SU-DHL-6 (cell line): ENCODE data around the gene ODAD2.

Experiments
- H2AFZ ChIP-seq: fragments of 200-600 bp; sonication (generic); 2 replicates; pipeline ENCODE4 v1.6.1; 2014; ENCODE audit warnings: low read depth, mild to moderate bottlenecking, moderate library complexity, mixed read lengths, antibody characterized with exemption, low read length; ENCODE audit not compliant: severe bottlenecking
- H3F3A ChIP-seq: fragments of 200-600 bp; shearing (Covaris generic); 2 replicates; pipeline ENCODE4 v1.6.0; 2016; ENCODE audit warnings: antibody characterized with exemption, mild to moderate bottlenecking; ENCODE audit not compliant: insufficient read depth
- H3K27ac ChIP-seq: fragments of 200-600 bp; sonication (generic); 2 replicates; pipeline ENCODE4 v1.5.1; 2016; ENCODE audit warnings: low read depth, mild to moderate bottlenecking, low read length, moderate library complexity, mixed read lengths
- H3K27me3 ChIP-seq: fragments of 200-600 bp; sonication (generic), shearing (Covaris generic); 2 replicates; pipeline ENCODE4 v1.6.0; 2014; ENCODE audit warnings: mild to moderate bottlenecking, low read length
- H3K36me3 ChIP-seq: fragments of 200-600 bp; sonication (generic); 2 replicates; pipeline ENCODE4 v1.6.1; 2014; ENCODE audit warnings: mild to moderate bottlenecking, low read length, mixed read lengths
- H3K4me2 ChIP-seq: fragments of 300-600, 200-600 bp; shearing (Covaris generic), sonication (generic); 2 replicates; pipeline ENCODE4 v1.6.0; 2014; ENCODE audit warnings: low read length, low read depth, mild to moderate bottlenecking; ENCODE audit not compliant: poor library complexity, severe bottlenecking
- H3K4me3 ChIP-seq: fragments of 200-600 bp; sonication (generic); 2 replicates; pipeline ENCODE4 v1.5.1; 2014; ENCODE audit warnings: antibody characterized with exemption, low read length, mild to moderate bottlenecking, mixed read lengths; ENCODE audit not compliant: insufficient read depth, poor library complexity, severe bottlenecking
- H3K79me2 ChIP-seq: fragments of 200-600 bp; sonication (generic); 2 replicates; pipeline ENCODE4 v1.6.1; 2014; ENCODE audit warnings: mild to moderate bottlenecking, low read length, moderate library complexity; ENCODE audit not compliant: insufficient read depth
- H3K9ac ChIP-seq: fragments of 200-600 bp; sonication (generic); 2 replicates; pipeline ENCODE4 v1.7.0; 2014; ENCODE audit warnings: mild to moderate bottlenecking, low read length
- H3K9me2 ChIP-seq: fragments of 200-600 bp; sonication (generic); replicated peaks from 2 replicates; pipeline ENCODE4 v1.6.1; 2014; ENCODE audit warnings: low read length; ENCODE audit not compliant: insufficient read depth
- H3K9me3 ChIP-seq: fragments of 200-600 bp; sonication (generic); 2 replicates; pipeline ENCODE4 v1.6.1; 2014; ENCODE audit warnings: low read length, mixed read lengths; ENCODE audit not compliant: insufficient read depth
- H4K20me1 ChIP-seq: fragments of 200-600 bp; sonication (generic); 2 replicates; pipeline ENCODE4 v1.6.1; 2014; ENCODE audit warnings: low read depth, mild to moderate bottlenecking, antibody characterized with exemption, low read length, moderate library complexity, mixed read lengths
- CTCF ChIP-seq: fragments of 200-600 bp; sonication (generic); IDR thresholded peaks from one replicate; pipeline ENCODE4 v1.5.1; 2017; ENCODE audit warnings: antibody characterized with exemption, mild to moderate bottlenecking, low read length, moderate library complexity; ENCODE audit not compliant: insufficient read depth, poor library complexity, severe bottlenecking
- EZH2phosphoT487 ChIP-seq: fragments of 200-600 bp; sonication (generic), shearing (Covaris generic); conservative IDR thresholded peaks from 2 replicates; pipeline ENCODE4 v1.6.1; 2018; ENCODE audit warnings: mild to moderate bottlenecking, antibody characterized with exemption, low read length, moderate library complexity, mixed read lengths

ODAD2 gene

GRCh38 chr10:27890971-27891370, 107.9 kb downstream of the ODAD2 start:
- no peak overlapping the region for H2AFZ ChIP-seq
- TF ChIP-seq CTCF (no peak), EZH2phosphoT487 (no peak)
- no peak overlapping the region for H3K27ac ChIP-seq

GRCh38 chr10:27889518-27889917, 109.4 kb downstream of the ODAD2 start:
- Histone ChIP-seq H3K27me3 (no peaks in the 10 kb centered on the region), H3K36me3 (no peaks in the 10 kb centered on the region), H3K9me3 (no peaks in the 10 kb centered on the region), H3F3A (no peaks in the 10 kb centered on the region), H3K9ac (no peak overlapping the region), H4K20me1 (no peaks in the 10 kb centered on the region), H2AFZ (no peak overlapping the region), H3K79me2 (no peaks in the 10 kb centered on the region), H3K4me3 (no peak overlapping the region), H3K4me2 (no peak overlapping the region), H3K9me2 (no peaks in the 10 kb centered on the region), H3K27ac (no peak overlapping the region)
- no peak for TF ChIP-seq EZH2phosphoT487
- TF ChIP-seq CTCF, result no peak

More at GRCh38 chr10:27890971-27891370, 107.9 kb downstream of the ODAD2 start:
- H3K36me3 ChIP-seq, result no peaks in the 10 kb centered on the region
- no peaks in the 10 kb centered on the region for H3K79me2 ChIP-seq
- no peaks in the 10 kb centered on the region for H3K27me3 ChIP-seq
- H3K4me3 ChIP-seq, result no peak overlapping the region
- H3K4me2 ChIP-seq, result no peak overlapping the region
- no peaks in the 10 kb centered on the region for H3F3A ChIP-seq
- no peaks in the 10 kb centered on the region for H4K20me1 ChIP-seq
- no peaks in the 10 kb centered on the region for H3K9me2 ChIP-seq
- no peak overlapping the region for H3K9ac ChIP-seq
- no peaks in the 10 kb centered on the region for H3K9me3 ChIP-seq

GRCh38 chr10:27884185-27884641, 114.7 kb downstream of the ODAD2 start:
- TF ChIP-seq CTCF (no peak), EZH2phosphoT487 (no peak)
- H3K9ac ChIP-seq, result no peak overlapping the region
- no peaks in the 10 kb centered on the region for H3K9me2 ChIP-seq
- no peaks in the 10 kb centered on the region for H3K9me3 ChIP-seq
- no peak overlapping the region for H3K27ac ChIP-seq
- no peak overlapping the region for H3K4me2 ChIP-seq
- no peak overlapping the region for H2AFZ ChIP-seq
- no peak overlapping the region for H3K4me3 ChIP-seq
- no peaks in the 10 kb centered on the region for H3K79me2 ChIP-seq
- no peaks in the 10 kb centered on the region for H3F3A ChIP-seq
- H3K36me3 ChIP-seq, result no peaks in the 10 kb centered on the region
- H3K27me3 ChIP-seq, result no peaks in the 10 kb centered on the region
- H4K20me1 ChIP-seq, result no peaks in the 10 kb centered on the region
